ENCODE results near the gene ZBTB39.

DNA sequence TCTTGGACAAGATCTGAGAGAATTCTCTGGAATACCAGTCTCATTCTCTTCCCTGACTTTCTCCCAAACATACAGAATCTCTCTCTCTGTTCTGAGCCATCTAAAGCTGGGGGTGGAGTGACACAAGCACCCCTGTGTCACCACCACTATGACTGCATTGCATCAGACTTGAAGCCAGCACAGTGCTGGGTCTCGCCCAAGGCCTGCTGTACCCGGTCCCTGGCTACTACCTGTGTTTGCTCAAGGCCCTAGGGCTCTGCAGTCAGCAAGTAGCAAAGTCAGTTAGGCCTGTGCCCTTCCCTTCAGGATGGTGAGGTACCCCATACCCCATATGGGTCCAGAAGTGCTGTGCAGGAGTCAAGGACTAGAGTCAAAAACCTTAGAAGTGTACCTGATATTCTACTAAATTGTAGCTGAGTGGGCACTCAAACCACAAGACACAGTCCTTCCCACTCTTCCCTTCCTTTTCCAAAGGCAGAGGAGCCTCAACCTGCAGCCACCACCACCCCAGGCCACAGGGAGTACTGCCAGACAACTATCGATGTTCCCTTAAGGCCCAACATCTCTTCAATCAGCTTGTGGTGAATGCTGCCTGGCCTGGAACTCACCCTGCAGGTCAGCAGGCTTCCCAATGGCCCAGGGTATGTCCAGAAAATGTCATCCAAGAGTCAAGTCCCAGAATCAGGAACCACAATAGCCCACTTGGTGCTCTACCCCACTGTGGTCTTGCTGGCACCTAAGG, 27.8 kb downstream of the ZBTB39 start:
- TF ChIP-seq, protein P1, sequence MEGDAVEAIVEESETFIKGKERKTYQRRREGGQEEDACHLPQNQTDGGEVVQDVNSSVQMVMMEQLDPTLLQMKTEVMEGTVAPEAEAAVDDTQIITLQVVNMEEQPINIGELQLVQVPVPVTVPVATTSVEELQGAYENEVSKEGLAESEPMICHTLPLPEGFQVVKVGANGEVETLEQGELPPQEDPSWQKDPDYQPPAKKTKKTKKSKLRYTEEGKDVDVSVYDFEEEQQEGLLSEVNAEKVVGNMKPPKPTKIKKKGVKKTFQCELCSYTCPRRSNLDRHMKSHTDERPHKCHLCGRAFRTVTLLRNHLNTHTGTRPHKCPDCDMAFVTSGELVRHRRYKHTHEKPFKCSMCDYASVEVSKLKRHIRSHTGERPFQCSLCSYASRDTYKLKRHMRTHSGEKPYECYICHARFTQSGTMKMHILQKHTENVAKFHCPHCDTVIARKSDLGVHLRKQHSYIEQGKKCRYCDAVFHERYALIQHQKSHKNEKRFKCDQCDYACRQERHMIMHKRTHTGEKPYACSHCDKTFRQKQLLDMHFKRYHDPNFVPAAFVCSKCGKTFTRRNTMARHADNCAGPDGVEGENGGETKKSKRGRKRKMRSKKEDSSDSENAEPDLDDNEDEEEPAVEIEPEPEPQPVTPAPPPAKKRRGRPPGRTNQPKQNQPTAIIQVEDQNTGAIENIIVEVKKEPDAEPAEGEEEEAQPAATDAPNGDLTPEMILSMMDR (IDR thresholded peaks at IDR 0.05; ENCODE audit: low read depth, low read length, missing input control): no peak
- TF ChIP-seq RAD21 (IDR thresholded peaks at IDR 0.05) (peak; percentile 49 to 67), MAX (IDR thresholded peaks at IDR 0.05) (peak; percentile 36), JUND (IDR thresholded peaks at IDR 0.05) (peak; percentile 20 to 42), YY1 (IDR thresholded peaks at IDR 0.05) (no peak), TAF1 (conservative IDR thresholded peaks at IDR 0.05) (no peak), GABPA (IDR thresholded peaks at IDR 0.05 in 1 of 2, conservative IDR thresholded peaks at IDR 0.05 in 1 of 2) (no peak), FOXA2 (IDR thresholded peaks at IDR 0.05) (peak; percentile 61), SP1 (IDR thresholded peaks at IDR 0.05) (peak; percentile 40), EGR1 (IDR thresholded peaks at IDR 0.05; ENCODE audit: low read depth in 2 of 2) (no peak), FOXA1 (IDR thresholded peaks at IDR 0.05) (peak; percentile 72)
- TF ChIP-seq, protein P2, sequence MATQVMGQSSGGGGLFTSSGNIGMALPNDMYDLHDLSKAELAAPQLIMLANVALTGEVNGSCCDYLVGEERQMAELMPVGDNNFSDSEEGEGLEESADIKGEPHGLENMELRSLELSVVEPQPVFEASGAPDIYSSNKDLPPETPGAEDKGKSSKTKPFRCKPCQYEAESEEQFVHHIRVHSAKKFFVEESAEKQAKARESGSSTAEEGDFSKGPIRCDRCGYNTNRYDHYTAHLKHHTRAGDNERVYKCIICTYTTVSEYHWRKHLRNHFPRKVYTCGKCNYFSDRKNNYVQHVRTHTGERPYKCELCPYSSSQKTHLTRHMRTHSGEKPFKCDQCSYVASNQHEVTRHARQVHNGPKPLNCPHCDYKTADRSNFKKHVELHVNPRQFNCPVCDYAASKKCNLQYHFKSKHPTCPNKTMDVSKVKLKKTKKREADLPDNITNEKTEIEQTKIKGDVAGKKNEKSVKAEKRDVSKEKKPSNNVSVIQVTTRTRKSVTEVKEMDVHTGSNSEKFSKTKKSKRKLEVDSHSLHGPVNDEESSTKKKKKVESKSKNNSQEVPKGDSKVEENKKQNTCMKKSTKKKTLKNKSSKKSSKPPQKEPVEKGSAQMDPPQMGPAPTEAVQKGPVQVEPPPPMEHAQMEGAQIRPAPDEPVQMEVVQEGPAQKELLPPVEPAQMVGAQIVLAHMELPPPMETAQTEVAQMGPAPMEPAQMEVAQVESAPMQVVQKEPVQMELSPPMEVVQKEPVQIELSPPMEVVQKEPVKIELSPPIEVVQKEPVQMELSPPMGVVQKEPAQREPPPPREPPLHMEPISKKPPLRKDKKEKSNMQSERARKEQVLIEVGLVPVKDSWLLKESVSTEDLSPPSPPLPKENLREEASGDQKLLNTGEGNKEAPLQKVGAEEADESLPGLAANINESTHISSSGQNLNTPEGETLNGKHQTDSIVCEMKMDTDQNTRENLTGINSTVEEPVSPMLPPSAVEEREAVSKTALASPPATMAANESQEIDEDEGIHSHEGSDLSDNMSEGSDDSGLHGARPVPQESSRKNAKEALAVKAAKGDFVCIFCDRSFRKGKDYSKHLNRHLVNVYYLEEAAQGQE (IDR thresholded peaks at IDR 0.05): peak; percentile 36
- TF ChIP-seq, protein P3, sequence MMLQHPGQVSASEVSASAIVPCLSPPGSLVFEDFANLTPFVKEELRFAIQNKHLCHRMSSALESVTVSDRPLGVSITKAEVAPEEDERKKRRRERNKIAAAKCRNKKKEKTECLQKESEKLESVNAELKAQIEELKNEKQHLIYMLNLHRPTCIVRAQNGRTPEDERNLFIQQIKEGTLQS (IDR thresholded peaks at IDR 0.05): peak; percentile 80
